A673 (cell line): ENCODE results near the gene RFXANK. TPM values are rescaled to one million over a fixed set of nuclear protein-coding genes. Genes with fewer than 3 reads are reported as not detected.

ENCODE experiments used
- BruUV-seq: library from RNA; stranded (reverse); fragments of 400-500 nt; replicated peaks from 2 replicates; lab custom pipeline; 2021; lab: Mats Ljungman, UMichigan
- CTCF ChIA-PET: fragments of 300-600 bp; sonication (Branson Sonifier 250); formaldehyde crosslinking; loops from one replicate; lab custom pipeline; 2022; ENCODE audit warnings: antibody characterized with exemption; lab: Charles Lee
- POLR2A ChIA-PET: fragments of 300-600 bp; sonication (Branson Sonifier 250); formaldehyde crosslinking; loops from one replicate; lab custom pipeline; 2022; ENCODE audit warnings: antibody characterized with exemption; ENCODE audit not compliant: low non-redundant PET; lab: Charles Lee
- DNase-seq: peaks from one replicate; pipeline ENCODE4 v3.0.0-alpha.2; 2015; ENCODE audit warnings: low spot score
- H3K27ac ChIP-seq: fragments of 200-600 bp; sonication (generic); 2 replicates; pipeline ENCODE4 v1.5.1; 2016; ENCODE audit warnings: mixed run types, low read depth, mild to moderate bottlenecking, mixed read lengths, antibody characterized with exemption, low read length; ENCODE audit not compliant: poor library complexity, severe bottlenecking
- H3K27me3 ChIP-seq: fragments of 200-600 bp; sonication (generic); replicated peaks from 2 replicates; pipeline ENCODE4 v1.6.1; 2017; ENCODE audit warnings: mixed run types, low read depth, mild to moderate bottlenecking, mixed read lengths, antibody characterized with exemption, low read length; ENCODE audit not compliant: insufficient read depth, poor library complexity
- H3K36me3 ChIP-seq: fragments of 200-600 bp; sonication (generic); 2 replicates; pipeline ENCODE4 v1.6.1; 2016; ENCODE audit warnings: mixed run types, mild to moderate bottlenecking, mixed read lengths, antibody characterized with exemption, low read length; ENCODE audit not compliant: insufficient read depth, poor library complexity, severe bottlenecking
- H3K4me1 ChIP-seq: fragments of 200-600 bp; sonication (generic); 2 replicates; pipeline ENCODE4 v1.6.1; 2017; ENCODE audit warnings: mixed run types, mild to moderate bottlenecking, mixed read lengths, antibody characterized with exemption, low read length; ENCODE audit not compliant: insufficient read depth, poor library complexity, severe bottlenecking
- H3K4me3 ChIP-seq: fragments of 200-600 bp; sonication (generic); 2 replicates; pipeline ENCODE4 v1.5.1; 2016; ENCODE audit warnings: low read depth, mixed run types, mild to moderate bottlenecking, mixed read lengths, low read length; ENCODE audit not compliant: poor library complexity, severe bottlenecking
- H3K9me3 ChIP-seq: fragments of 200-600 bp; sonication (generic); 2 replicates; pipeline ENCODE4 v1.6.1; 2016; ENCODE audit warnings: mixed run types, low read depth, mild to moderate bottlenecking, mixed read lengths, antibody characterized with exemption, low read length; ENCODE audit not compliant: poor library complexity, severe bottlenecking
- CTCF ChIP-seq: fragments of 300-800, 200-600 bp; sonication (generic); conservative IDR thresholded peaks from 2 replicates; pipeline ENCODE4 v1.5.1; 2017; ENCODE audit warnings: low read depth, mild to moderate bottlenecking, antibody characterized with exemption, low read length, moderate library complexity, mixed read lengths
- EZH2 ChIP-seq: fragments of 200-600 bp; sonication (generic); IDR thresholded peaks from 2 replicates; pipeline ENCODE4 v1.6.1; 2017; ENCODE audit warnings: borderline replicate concordance, low read depth, mild to moderate bottlenecking, mixed read lengths, antibody characterized with exemption, low read length; ENCODE audit not compliant: poor library complexity, severe bottlenecking
- intact Hi-C: fragments of 100-400 bp; cut with micrococcal nuclease; formaldehyde crosslinking; loops from one replicate; pipeline ENCODE4 v1.10.0; 2022; ENCODE audit not compliant: unreplicated experiment
- total RNA-seq: library from RNA; stranded (reverse); gene quantifications from 2 replicates; pipeline ENCODE4 v1.2.3, GENCODE V29; 2021

Gene RFXANK
- total RNA-seq, 1 experiment from 2014 or later, result 96.3 TPM

DNA sequence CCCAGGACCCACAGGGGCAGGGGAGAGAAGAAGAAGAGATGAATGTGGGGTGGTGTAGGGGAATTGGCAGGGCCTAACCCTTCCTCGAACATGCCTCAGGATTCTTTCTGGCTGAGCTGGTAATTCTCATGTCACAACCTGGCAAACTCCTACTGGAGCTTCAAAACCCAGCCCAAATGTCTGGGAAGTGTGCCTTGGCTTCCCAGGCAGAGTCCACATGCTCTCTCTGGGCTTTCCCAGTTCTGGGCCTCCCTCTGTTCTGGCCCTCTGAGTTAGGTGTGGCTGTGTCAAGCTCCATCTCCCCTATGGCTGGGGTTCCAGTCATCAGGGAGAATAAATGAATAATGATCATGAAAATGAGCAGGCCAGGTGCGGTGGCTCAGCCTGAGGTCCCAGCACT lies 42.6 kb upstream of the RFXANK start:
- intact Hi-C loops, result loop anchor here (5.0 kb wide), 1 partner anchor 338 kb away; no protein-coding TSS in a partner anchor

GRCh38 chr19:19151418-19151817 lies 40.6 kb upstream of the RFXANK start:
- no peaks in the 10 kb centered on the region for H3K27me3 ChIP-seq
- no TSS peak for BruUV-seq
- TF ChIP-seq CTCF (no peak), EZH2 (no peak)
- H3K9me3 ChIP-seq, result no peaks in the 10 kb centered on the region
- ChIA-PET CTCF (no interaction called here), POLR2A (no interaction called here)
- intact Hi-C loops, result no loop called here
- no peaks in the 10 kb centered on the region for H3K4me1 ChIP-seq
- no peak overlapping the region for H3K27ac ChIP-seq
- H3K36me3 ChIP-seq, result no peaks in the 10 kb centered on the region
- H3K4me3 ChIP-seq, result no peak overlapping the region
- no peak for DNase-seq

More for the DNA sequence above, 42.6 kb upstream of the RFXANK start:
- Histone ChIP-seq H3K27me3 (no peaks in the 10 kb centered on the region), H3K36me3 (no peaks in the 10 kb centered on the region), H3K27ac (no peak overlapping the region), H3K4me3 (no peak overlapping the region), H3K9me3 (no peaks in the 10 kb centered on the region), H3K4me1 (no peaks in the 10 kb centered on the region)
- no TSS peak for BruUV-seq
- DNase-seq, result no peak
- ChIA-PET CTCF (no interaction called here), POLR2A (no interaction called here)
- TF ChIP-seq CTCF (no peak), EZH2 (no peak)

- ChIA-PET CTCF (no interaction called here), POLR2A (no interaction called here)
- intact Hi-C loops, result no loop called here
- Histone ChIP-seq H3K27ac (no peak overlapping the region), H3K36me3 (no peaks in the 10 kb centered on the region), H3K4me3 (no peak overlapping the region), H3K9me3 (no peaks in the 10 kb centered on the region), H3K27me3 (no peaks in the 10 kb centered on the region), H3K4me1 (no peaks in the 10 kb centered on the region)
- no TSS peak for BruUV-seq
- no peak for DNase-seq
- TF ChIP-seq EZH2 (no peak), CTCF (no peak)
Observed at GRCh38 chr19:19152668-19153384, 39.2 kb upstream of the RFXANK start.
